CD4-positive, alpha-beta T cell treated with Interleukin-15 for 4 hours (primary cell): ENCODE data around the gene FCN3.
A peak's percentile ranks its signal among the peaks of the same experiment; 100 is the strongest.

Experiments used
- DNase-seq: peaks from one replicate; pipeline ENCODE4 v3.0.0-alpha.2; 2020; ENCODE audit warnings: low spot score

The FCN3 gene

GRCh38 chr1:27341525-27342252 lies 32.9 kb downstream of the FCN3 start, which contains the start of gene SYTL1:
TSS of gene SYTL1 (plus strand) at chr1:27342022. CDS start at chr1:27345335, 3,313 bp downstream.
- peak; percentile 64 for DNase-seq

GRCh38 chr1:27339213-27339612 lies 35.4 kb downstream of the FCN3 start:
- no peak for DNase-seq

GRCh38 chr1:27338751-27339150 lies 35.9 kb downstream of the FCN3 start:
- DNase-seq = no peak

- no peak for DNase-seq
Observed at GRCh38 chr1:27336756-27337155, 37.9 kb downstream of the FCN3 start.

- no peak for DNase-seq
Observed at GRCh38 chr1:27335506-27336422, 38.9 kb downstream of the FCN3 start.

GRCh38 chr1:27333717-27334279 lies 40.8 kb downstream of the FCN3 start:
- DNase-seq = no peak

- DNase-seq = peak; percentile 64
Observed at GRCh38 chr1:27332536-27333281, 41.9 kb downstream of the FCN3 start.

GRCh38 chr1:27331922-27332321 lies 42.7 kb downstream of the FCN3 start:
- DNase-seq = no peak

- DNase-seq = no peak
Observed at GRCh38 chr1:27331426-27331825, 43.2 kb downstream of the FCN3 start.

GRCh38 chr1:27330786-27331185 lies 43.8 kb downstream of the FCN3 start:
- DNase-seq = no peak

- DNase-seq = no peak
Observed at GRCh38 chr1:27327964-27328363, 46.7 kb downstream of the FCN3 start.

- DNase-seq = no peak
Observed at GRCh38 chr1:27325286-27325685, 49.3 kb downstream of the FCN3 start.

- DNase-seq = no peak
Observed at GRCh38 chr1:27322569-27323240, 51.9 kb downstream of the FCN3 start.

- DNase-seq = peak; percentile 96
Observed at GRCh38 chr1:27321813-27322568, 52.6 kb downstream of the FCN3 start, which contains the start of gene TMEM222. TSS of gene TMEM222 (plus strand) at chr1:27322163. CDS start at chr1:27322198, 35 bp downstream.
